ENCODE data around the gene HIVEP3.

- TF ChIP-seq CTCF (IDR thresholded peaks at IDR 0.05) (no peak), POLR2A (IDR thresholded peaks at IDR 0.05) (no peak)
Measured at GRCh38 chr1:41740630-41741239, 178.0 kb downstream of the HIVEP3 start.

Data from right lobe of liver (tissue), 4 donors.